HG03103 (cell line): ENCODE results near the gene MBTPS2.
"Not testable (repeated sequence)": the region's sequence is repeated elsewhere in the genome, so short reads cannot be mapped to it uniquely, and the experiment has no call there.

ENCODE experiments used
- ATAC-seq: cut with Tn5 transposase; IDR thresholded peaks from one replicate; pipeline ENCODE4 v1.9.1; 2021; ENCODE audit warnings: low read depth; ENCODE audit not compliant: unreplicated experiment

The MBTPS2 gene

GRCh38 chrX:21839334-21840192 lies at the start of gene MBTPS2:
Gene MBTPS2, plus strand, starts transcription at chrX:21839617. Its CDS starts 118 bp downstream, at chrX:21839735.
- peak; percentile 83 for ATAC-seq

DNA sequence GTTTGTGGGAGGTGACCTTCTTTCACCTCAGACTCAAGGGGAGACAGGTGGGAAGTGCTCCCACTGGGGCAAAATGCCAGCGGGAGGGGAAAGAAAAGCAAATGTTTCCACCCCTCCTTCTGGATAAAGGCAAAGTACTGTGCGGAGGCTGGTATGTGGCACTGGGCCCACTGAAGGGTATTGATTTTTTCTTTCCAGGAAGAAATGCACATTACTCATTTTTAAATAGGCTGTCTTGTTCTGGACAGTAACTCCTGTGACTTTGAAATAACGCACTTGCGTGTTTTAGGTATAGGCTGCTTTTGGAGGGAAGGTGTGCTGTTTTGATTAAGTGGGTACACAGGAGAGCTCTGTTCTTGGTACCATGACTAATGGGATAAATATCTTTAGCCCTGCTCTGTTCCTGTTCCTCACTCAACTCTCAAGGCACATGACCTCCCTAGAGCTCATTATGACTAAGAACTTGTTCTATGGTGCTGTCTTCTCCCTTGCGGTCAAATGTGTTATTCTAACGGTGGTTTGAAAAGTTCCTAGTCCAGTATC lies 40.7 kb upstream of the MBTPS2 start:
- ATAC-seq, result peak; percentile 90

GRCh38 chrX:21799767-21800166 lies 39.6 kb upstream of the MBTPS2 start:
- ATAC-seq, result no peak

GRCh38 chrX:21800344-21800770 lies 39.1 kb upstream of the MBTPS2 start:
- ATAC-seq, result no peak

- no peak for ATAC-seq
Observed at GRCh38 chrX:21802054-21802670, 37.3 kb upstream of the MBTPS2 start.

GRCh38 chrX:21802839-21803238 lies 36.6 kb upstream of the MBTPS2 start:
- ATAC-seq, result no peak

DNA sequence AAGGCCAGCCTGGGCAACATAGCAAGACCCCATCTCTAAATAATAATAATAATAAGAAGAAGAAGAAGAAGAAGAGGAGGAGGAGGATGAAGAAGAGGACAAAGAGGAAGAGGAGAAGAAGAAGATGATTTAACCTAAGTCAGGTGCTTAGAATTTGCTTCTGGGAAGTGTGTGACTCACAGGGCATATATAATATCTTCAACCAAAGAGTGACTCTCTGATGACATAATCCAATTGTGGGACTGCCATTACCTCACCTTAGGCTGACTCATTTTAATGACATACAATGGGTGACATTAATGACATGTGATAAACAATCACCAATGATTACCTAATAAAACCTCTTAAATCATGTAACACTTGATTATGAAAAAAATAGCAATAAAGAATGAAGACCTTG lies 32.7 kb upstream of the MBTPS2 start:
- no peak for ATAC-seq

- ATAC-seq, result no peak
Observed at GRCh38 chrX:21811832-21812231, 27.6 kb upstream of the MBTPS2 start.

DNA sequence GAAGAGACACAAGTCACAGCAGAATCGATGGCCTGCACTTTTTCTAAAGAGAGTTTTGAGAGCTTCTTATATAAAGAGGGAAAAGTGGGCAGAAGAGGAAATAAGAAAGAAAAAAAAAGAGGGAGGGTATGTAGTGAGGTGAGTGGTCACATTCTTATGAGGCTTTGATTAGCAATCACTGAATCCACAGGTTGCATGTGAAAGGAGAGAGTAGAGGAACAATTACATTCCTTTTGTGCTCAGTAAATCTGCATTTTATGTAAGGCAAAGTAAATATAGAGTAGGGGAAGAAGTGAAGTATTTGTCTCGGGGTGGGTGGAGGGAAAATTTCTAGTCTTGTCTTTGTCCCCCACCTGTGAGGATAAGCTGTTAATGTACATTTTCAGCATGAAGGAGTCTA lies 26.8 kb upstream of the MBTPS2 start:
- no peak for ATAC-seq

DNA sequence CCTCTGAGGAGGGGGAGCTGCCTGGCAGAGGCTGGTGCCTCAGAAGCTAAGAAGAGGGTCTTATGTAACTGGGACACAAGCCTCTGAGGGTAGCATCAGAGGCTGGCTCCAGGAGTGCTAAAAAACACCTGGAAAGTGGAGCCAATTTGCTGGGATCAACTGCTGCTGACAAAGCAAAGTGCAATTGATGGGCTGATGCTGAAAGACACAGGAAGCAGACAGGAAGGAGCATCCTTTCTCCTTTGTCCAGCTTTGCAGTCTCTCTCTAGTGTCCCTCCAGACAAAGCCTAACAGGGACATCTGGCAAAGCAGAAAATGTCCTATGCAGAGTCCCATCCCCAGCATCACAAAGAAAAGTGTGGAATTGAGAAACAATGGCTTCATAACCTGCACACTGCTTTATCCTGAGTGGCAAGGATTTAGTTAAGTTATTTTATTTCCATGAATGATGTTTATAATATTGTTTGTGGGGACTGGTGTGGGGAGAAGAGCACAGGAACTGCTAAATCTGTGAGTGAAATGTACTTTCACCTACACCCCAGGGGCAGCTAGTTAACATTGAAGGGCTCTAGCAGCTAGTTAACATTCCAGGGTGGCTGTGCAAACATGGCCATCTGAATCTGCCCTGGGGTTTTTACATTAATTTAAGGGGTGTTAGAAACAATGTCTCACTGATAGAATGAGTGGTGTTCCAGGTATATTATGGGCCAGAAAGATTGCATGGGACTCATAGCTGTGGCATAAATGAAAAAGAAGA lies 25.6 kb upstream of the MBTPS2 start:
- no peak for ATAC-seq

GRCh38 chrX:21816136-21816535 lies 23.3 kb upstream of the MBTPS2 start:
- ATAC-seq, result no peak

- not testable (repeated sequence) for ATAC-seq
Observed at GRCh38 chrX:21820170-21820569, 19.2 kb upstream of the MBTPS2 start.

- ATAC-seq, result no peak
Observed at GRCh38 chrX:21821875-21822274, 17.5 kb upstream of the MBTPS2 start.

GRCh38 chrX:21831496-21831895 lies 7.9 kb upstream of the MBTPS2 start:
- no peak for ATAC-seq

DNA sequence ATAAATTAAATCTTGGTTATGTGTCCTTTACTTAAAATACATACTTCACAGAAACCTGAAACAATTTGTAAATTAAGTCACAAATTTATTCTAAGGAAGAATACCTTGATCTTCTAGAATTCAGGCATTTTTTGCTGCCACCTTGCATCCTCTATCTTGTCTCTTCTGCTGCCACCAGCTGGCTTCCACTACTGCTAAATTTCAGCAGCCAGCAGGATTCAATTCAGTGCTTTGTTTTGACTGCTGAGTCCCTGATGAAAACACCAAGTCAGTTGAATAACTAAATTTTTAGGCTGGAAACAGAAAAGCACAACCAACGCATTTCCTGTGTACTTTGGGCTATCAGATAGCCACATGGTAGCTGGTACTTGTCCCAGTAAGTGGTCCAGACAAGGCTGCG lies 2.4 kb upstream of the MBTPS2 start:
- ATAC-seq, result no peak

- no peak for ATAC-seq
Observed at GRCh38 chrX:21838937-21839333, 482 bp upstream of the MBTPS2 start.

- peak; percentile 27 for ATAC-seq
Observed at GRCh38 chrX:21840193-21840545, 752 bp downstream of the MBTPS2 start.

GRCh38 chrX:21843179-21843578 lies 3.8 kb downstream of the MBTPS2 start:
- ATAC-seq, result no peak

DNA sequence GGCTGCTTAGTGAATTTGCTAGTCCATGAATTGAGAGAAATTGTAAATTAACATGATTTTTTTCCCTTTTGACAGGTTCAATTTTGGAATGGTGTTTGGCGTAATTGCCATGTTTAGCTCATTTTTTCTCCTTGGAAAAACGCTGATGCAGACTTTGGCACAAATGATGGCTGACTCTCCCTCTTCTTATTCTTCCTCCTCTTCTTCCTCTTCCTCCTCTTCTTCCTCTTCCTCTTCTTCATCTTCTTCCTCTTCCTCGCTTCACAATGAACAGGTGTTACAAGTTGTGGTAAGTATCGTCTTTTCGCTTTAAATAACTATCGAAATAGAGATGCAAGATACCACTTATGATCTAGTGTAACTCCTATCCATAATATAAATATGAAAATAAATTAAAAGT lies 5.7 kb downstream of the MBTPS2 start:
- no peak for ATAC-seq

DNA sequence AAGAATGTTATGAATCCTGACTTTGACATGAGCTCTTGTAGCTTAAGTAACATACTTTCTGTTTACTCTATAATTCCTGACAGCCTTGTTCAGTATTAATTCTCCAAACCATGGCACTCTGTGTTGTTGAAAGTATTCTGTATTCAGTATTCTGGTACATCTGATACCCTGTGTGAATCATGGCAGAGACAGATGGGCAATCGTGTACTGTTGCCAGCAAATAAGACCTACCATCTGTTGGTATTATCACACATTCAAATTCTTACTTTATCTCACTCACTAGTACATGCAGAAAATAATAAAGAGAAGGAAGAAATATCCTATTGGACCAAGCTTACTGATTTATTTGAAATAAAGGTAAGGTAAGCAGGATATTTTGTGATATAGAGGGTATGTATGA lies 7.9 kb downstream of the MBTPS2 start:
- ATAC-seq, result no peak

GRCh38 chrX:21853578-21853977 lies 14.2 kb downstream of the MBTPS2 start:
- no peak for ATAC-seq
